Vagina (tissue), 2 donors: ENCODE measurements around the gene SYTL3.

Source experiments
- CTCF ChIP-seq, 3 experiments: fragments of 450-650 bp in 2 of 3; fragments of 200-600 bp in 1 of 3; sonication (generic) in 1 of 3; IDR thresholded peaks; one replicate each; pipeline ENCODE4 v1.5.1; 2017 to 2019; ENCODE audit warnings: antibody characterized with exemption in 3 of 3, mild to moderate bottlenecking in 2 of 3, moderate library complexity in 2 of 3
- POLR2A ChIP-seq, 2 donors: fragments of 450-650 bp; IDR thresholded peaks; one replicate each; pipeline ENCODE4 v1.6.1; 2017; ENCODE audit warnings: antibody characterized with exemption in 2 of 2, mild to moderate bottlenecking in 2 of 2, moderate library complexity in 2 of 2
- POLR2AphosphoS5 ChIP-seq, 2 donors: sonication (generic); formaldehyde crosslinking; IDR thresholded peaks; one replicate each; pipeline ENCODE4 v1.9.0; 2017; ENCODE audit warnings: antibody characterized with exemption in 2 of 2, mild to moderate bottlenecking in 2 of 2, low read depth in 1 of 2; ENCODE audit not compliant: insufficient read depth in 1 of 2

GRCh38 chr6:158793432-158793831 is 143.6 kb downstream of the SYTL3 start:
- peak in 1 of 3 experiments; percentile 5 for TF ChIP-seq CTCF (IDR thresholded peaks at IDR 0.05)
- TF ChIP-seq POLR2AphosphoS5 (IDR thresholded peaks at IDR 0.05; ENCODE audit: insufficient read depth in 1 of 2, low read depth in 1 of 2) = no peak
- no peak for TF ChIP-seq POLR2A (IDR thresholded peaks at IDR 0.05)
